GM23338 (cell line): ENCODE measurements around the gene DYNLT2. TPM values are rescaled to one million over a fixed set of nuclear protein-coding genes. Genes with fewer than 3 reads are reported as not detected.

Source experiments
- ATAC-seq: fragments of 200-7000 bp; cut with Tn5 transposase; 3 replicates; pipeline ENCODE4 v1.9.1; 2020
- DNase-seq: peaks from one replicate; pipeline ENCODE4 v3.0.0-alpha.2; 2015; ENCODE audit warnings: low spot score
- H2AFZ ChIP-seq: fragments of 200-600 bp; sonication (generic); 2 replicates; pipeline ENCODE4 v1.8.0; 2016; ENCODE audit warnings: antibody characterized with exemption, mild to moderate bottlenecking, moderate library complexity
- H3F3A ChIP-seq: fragments of 200-600 bp; sonication (generic); replicated peaks from 2 replicates; pipeline ENCODE4 v1.8.0; 2017; ENCODE audit warnings: antibody characterized with exemption, mixed run types, low read depth
- H3K27ac ChIP-seq: fragments of 200-600 bp; sonication (generic); 2 replicates; pipeline ENCODE4 v1.6.1; 2016; ENCODE audit warnings: low read depth
- H3K27me3 ChIP-seq: fragments of 200-600 bp; sonication (generic); 2 replicates; pipeline ENCODE4 v1.8.0; 2016; ENCODE audit warnings: mild to moderate bottlenecking, mixed run types, moderate library complexity; ENCODE audit not compliant: insufficient read depth
- H3K36me3 ChIP-seq: fragments of 200-600 bp; sonication (generic); 2 replicates; pipeline ENCODE4 v1.8.0; 2016; ENCODE audit warnings: mild to moderate bottlenecking; ENCODE audit not compliant: insufficient read depth
- H3K4me1 ChIP-seq: fragments of 200-600 bp; sonication (generic); 2 replicates; pipeline ENCODE4 v1.8.0; 2016; ENCODE audit warnings: mild to moderate bottlenecking, moderate library complexity; ENCODE audit not compliant: insufficient read depth
- H3K4me2 ChIP-seq: fragments of 200-600 bp; sonication (generic); 2 replicates; pipeline ENCODE4 v1.7.1; 2017; ENCODE audit warnings: mixed run types
- H3K4me3 ChIP-seq: fragments of 200-600 bp; sonication (generic); 2 replicates; pipeline ENCODE4 v1.6.1; 2016; ENCODE audit warnings: mixed run types
- H3K79me2 ChIP-seq: fragments of 200-600 bp; sonication (generic); replicated peaks from 2 replicates; pipeline ENCODE4 v1.8.0; 2017; ENCODE audit warnings: mild to moderate bottlenecking; ENCODE audit not compliant: insufficient read depth
- H3K9me2 ChIP-seq: fragments of 200-600 bp; sonication (generic); 2 replicates; pipeline ENCODE4 v1.8.0; 2017; ENCODE audit not compliant: insufficient read depth
- H4K20me1 ChIP-seq: fragments of 200-600 bp; sonication (generic); replicated peaks from 2 replicates; pipeline ENCODE4 v1.8.0; 2017; ENCODE audit warnings: mild to moderate bottlenecking; ENCODE audit not compliant: insufficient read depth
- H3K27ac Mint-ChIP-seq: 2 replicates; pipeline ENCODE4 v1.8.0; 2020; ENCODE audit warnings: inconsistent platforms, mild to moderate bottlenecking, moderate library complexity, mixed read lengths
- H3K27me3 Mint-ChIP-seq: 3 replicates; pipeline ENCODE4 v1.8.0; 2022; ENCODE audit warnings: low read depth, mild to moderate bottlenecking, moderate library complexity, mixed read lengths, inconsistent platforms; ENCODE audit not compliant: insufficient read depth, poor library complexity
- H3K36me3 Mint-ChIP-seq: 3 replicates; pipeline ENCODE4 v1.8.0; 2021; ENCODE audit warnings: low read depth, mild to moderate bottlenecking, inconsistent platforms, moderate library complexity, mixed read lengths
- H3K4me1 Mint-ChIP-seq: 3 replicates; pipeline ENCODE4 v1.8.0; 2020; ENCODE audit warnings: mild to moderate bottlenecking, inconsistent platforms, mixed read lengths
- H3K4me3 Mint-ChIP-seq: 3 replicates; pipeline ENCODE4 v1.8.0; 2021; ENCODE audit warnings: moderate library complexity, mild to moderate bottlenecking, inconsistent platforms, mixed read lengths
- H3K9me3 Mint-ChIP-seq: 3 replicates; pipeline ENCODE4 v1.8.0; 2020; ENCODE audit warnings: moderate library complexity, mild to moderate bottlenecking, inconsistent platforms, mixed read lengths
- CREB1 ChIP-seq: fragments of 250-450 bp; sonication (Bioruptor Pico); IDR thresholded peaks from 2 replicates; pipeline ENCODE4 v1.5.0; 2020; ENCODE audit warnings: low read depth, mild to moderate bottlenecking, moderate library complexity
- EZH2phosphoT487 ChIP-seq: fragments of 200-600 bp; sonication (generic); IDR thresholded peaks from one replicate; pipeline ENCODE4 v1.8.1; 2018; ENCODE audit warnings: antibody characterized with exemption; ENCODE audit not compliant: unreplicated experiment
- JUNB ChIP-seq: IDR thresholded peaks from one replicate; pipeline ENCODE4 v1.6.1; 2016; ENCODE audit warnings: antibody characterized with exemption; ENCODE audit not compliant: unreplicated experiment
- ZNF462 ChIP-seq: fragments of 250-450 bp; sonication (Bioruptor Pico); IDR thresholded peaks from 2 replicates; pipeline ENCODE4 v1.5.0; 2020; ENCODE audit warnings: mild to moderate bottlenecking, moderate library complexity
- polyA plus RNA-seq: library from polyadenylated mRNA; unstranded; fragments of >200 nt; fragmentation: Nextera tagmentation; extraction: Ambion mirVana; gene quantifications from 2 replicates; pipeline ENCODE4 v1.2.1, GENCODE V29; 2016
- total RNA-seq: library from RNA; depleted of rRNA; stranded (reverse); fragments of >200 nt; shearing (Covaris generic); gene quantifications from 2 replicates; pipeline ENCODE4 v1.2.3, GENCODE V29; 2014

The DYNLT2 gene
- total and polyA plus RNA-seq, 2 experiments from 2014 or later: 2.8 to 4.4 TPM

GRCh38 chr6:169795196-169795595 lies 43.8 kb upstream of the DYNLT2 start (continued):
- TF ChIP-seq ZNF462 (CRISPR knock-in tag) (no peak), EZH2phosphoT487 (no peak)

- Histone ChIP-seq H3K4me2 (no peak overlapping the region), H4K20me1 (no peaks in the 10 kb centered on the region), H3F3A (no peaks in the 10 kb centered on the region), H3K4me1 (no peaks in the 10 kb centered on the region), H3K9me2 (no peaks in the 10 kb centered on the region), H3K27me3 (peaks cover 10% of the 10 kb centered on the region), H3K36me3 (no peaks in the 10 kb centered on the region), H3K79me2 (no peaks in the 10 kb centered on the region), H3K27ac (no peak overlapping the region), H2AFZ (no peak overlapping the region), H3K4me3 (no peak overlapping the region)
- no peak for TF ChIP-seq JUNB
- Mint-ChIP-seq H3K4me3 (no peak overlapping the region), H3K36me3 (no peaks in the 10 kb centered on the region), H3K4me1 (peaks cover 10% of the 10 kb centered on the region; the same call in 2 of the 3 replicates), H3K9me3 (no peaks in the 10 kb centered on the region), H3K27me3 (peaks cover 12% of the 10 kb centered on the region), H3K27ac (no peak overlapping the region)
- ATAC-seq (no peak), DNase-seq (no peak)
Observed at GRCh38 chr6:169794317-169795055, 43.1 kb upstream of the DYNLT2 start.

GRCh38 chr6:169793408-169793807 lies 42.0 kb upstream of the DYNLT2 start:
- no peak overlapping the region for H3K27ac ChIP-seq
- Mint-ChIP-seq H3K27ac (no peak overlapping the region), H3K4me3 (no peak overlapping the region), H3K36me3 (no peaks in the 10 kb centered on the region), H3K9me3 (no peaks in the 10 kb centered on the region), H3K27me3 (peaks cover 14% of the 10 kb centered on the region), H3K4me1 (peaks cover 10% of the 10 kb centered on the region; the same call in 2 of the 3 replicates)
- H3K9me2 ChIP-seq: no peaks in the 10 kb centered on the region
- H3K27me3 ChIP-seq: peaks cover 10% of the 10 kb centered on the region
- no peak for TF ChIP-seq CREB1 (CRISPR knock-in tag)
- H3K4me3 ChIP-seq: no peak overlapping the region
- no peaks in the 10 kb centered on the region for H3K4me1 ChIP-seq
- no peak overlapping the region for H2AFZ ChIP-seq
- ATAC-seq: no peak
- no peak overlapping the region for H3K4me2 ChIP-seq
- no peaks in the 10 kb centered on the region for H3K79me2 ChIP-seq
- no peaks in the 10 kb centered on the region for H3K36me3 ChIP-seq
- no peaks in the 10 kb centered on the region for H4K20me1 ChIP-seq
- no peak for DNase-seq
- H3F3A ChIP-seq: no peaks in the 10 kb centered on the region
